ENCODE data around the gene EVI5L. TPM values are rescaled to one million over a fixed set of nuclear protein-coding genes. Genes with fewer than 3 reads are reported as not detected.
"Not testable (repeated sequence)": the region's sequence is repeated elsewhere in the genome, so short reads cannot be mapped to it uniquely, and the experiment has no call there.

The EVI5L gene
- polyA plus RNA-seq, 2 donors = 8.5 to 8.8 TPM

DNA sequence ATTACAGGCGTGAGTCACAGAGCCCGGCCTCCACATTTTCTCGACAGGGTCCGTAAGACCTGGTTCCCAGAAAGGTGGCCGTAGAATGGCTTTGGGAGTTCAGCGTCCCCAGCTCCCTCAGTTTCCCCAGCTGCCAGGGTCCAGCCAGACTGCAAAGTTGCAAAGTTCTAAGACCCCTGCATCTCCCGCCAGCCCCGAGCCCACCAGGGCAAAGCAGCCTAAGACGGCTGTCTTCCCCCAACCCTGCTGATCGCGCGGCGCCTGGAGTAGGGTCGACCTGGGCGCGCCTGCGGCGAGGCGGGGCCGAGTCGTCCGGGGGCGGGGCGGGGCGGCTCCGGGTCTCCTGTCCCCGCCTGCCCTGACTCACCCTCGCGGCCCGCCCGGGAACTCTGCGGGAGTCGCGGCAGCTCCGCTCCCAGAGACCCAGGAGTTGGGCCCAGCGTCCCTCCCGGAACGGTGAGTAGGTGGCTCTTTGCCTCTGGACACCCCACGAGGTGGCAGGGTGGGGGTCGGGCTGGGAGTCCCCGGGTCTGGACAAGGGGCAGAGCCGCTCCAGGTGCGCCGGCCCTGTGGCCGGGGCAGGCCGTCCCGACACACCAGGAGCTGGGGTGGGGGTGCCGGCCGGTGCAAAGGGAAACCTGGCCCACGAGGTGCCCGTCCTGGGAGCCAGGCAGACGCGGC is 58.3 kb downstream of the EVI5L start, which contains the start of gene LRRC8E:
Gene LRRC8E, plus strand, starts transcription at position 366 of the 681 bp plus-strand sequence. CDS start 7,094 bp downstream, outside the sequence.
- Histone ChIP-seq H3K27me3 (ENCODE audit: control insufficient read depth in 1 of 2, insufficient read depth in 2 of 2, low read length in 2 of 2) (no peaks in the 10 kb centered on the region), H3K4me1 (ENCODE audit: control insufficient read depth in 2 of 2, insufficient read depth in 2 of 2, low read length in 1 of 2) (peaks cover 0 to 3% of the 10 kb centered on the region in 2 donors), H3K27ac (ENCODE audit: low read depth in 2 of 2, low read length in 1 of 2) (peak within 1 kb of the TSS in 1 of 2 donors; percentile 58), H3K4me3 (ENCODE audit: low read depth in 1 of 2, low read length in 2 of 2) (peak within 1 kb of the TSS; percentile 56 to 65), H3K9me3 (ENCODE audit: control insufficient read depth in 2 of 2, insufficient read depth in 1 of 2, low read depth in 1 of 2, low read length in 1 of 2) (no peaks in the 10 kb centered on the region), H3K36me3 (ENCODE audit: control insufficient read depth in 2 of 2, insufficient read depth in 2 of 2, low read length in 1 of 2) (no peaks in the 10 kb centered on the region)
- 8 to 9% methylated on average over 42 to 53 of the region's 53 CpGs for WGBS, 2 donors

DNA sequence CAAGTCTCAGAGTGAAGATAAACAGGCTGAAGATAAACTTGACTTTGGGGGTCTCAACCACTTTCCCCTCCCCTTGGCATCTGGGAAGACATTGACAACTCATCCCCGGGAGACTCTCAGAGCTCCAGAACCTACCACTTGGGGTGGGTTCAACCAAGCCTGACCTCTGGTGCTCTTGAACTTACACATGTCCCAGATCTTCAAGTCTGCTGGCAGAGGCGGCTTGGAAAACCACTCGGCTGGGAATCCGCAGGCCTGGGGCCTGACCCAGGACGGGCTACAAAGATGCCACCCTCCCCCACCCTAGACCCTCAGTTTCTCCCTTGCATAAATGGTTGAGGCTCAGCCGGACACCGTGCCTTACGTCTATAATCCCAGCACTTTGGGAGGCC is 58.8 kb downstream of the EVI5L start:
- H3K4me3 ChIP-seq (ENCODE audit: low read depth in 1 of 2, low read length in 2 of 2) = peak overlapping the region; percentile 56 to 65
- H3K4me1 ChIP-seq (ENCODE audit: control insufficient read depth in 2 of 2, insufficient read depth in 2 of 2, low read length in 1 of 2) = peaks cover 0 to 3% of the 10 kb centered on the region in 2 donors
- H3K27ac ChIP-seq (ENCODE audit: low read depth in 2 of 2, low read length in 1 of 2) = peak overlapping the region in 1 of 2 donors; percentile 58
- H3K9me3 ChIP-seq (ENCODE audit: control insufficient read depth in 2 of 2, insufficient read depth in 1 of 2, low read depth in 1 of 2, low read length in 1 of 2) = no peaks in the 10 kb centered on the region
- no peaks in the 10 kb centered on the region for H3K36me3 ChIP-seq (ENCODE audit: control insufficient read depth in 2 of 2, insufficient read depth in 2 of 2, low read length in 1 of 2)
- WGBS, 2 donors = 62 to 74% methylated on average over 8 of the region's 8 CpGs
- no peaks in the 10 kb centered on the region for H3K27me3 ChIP-seq (ENCODE audit: control insufficient read depth in 1 of 2, insufficient read depth in 2 of 2, low read length in 2 of 2)

DNA sequence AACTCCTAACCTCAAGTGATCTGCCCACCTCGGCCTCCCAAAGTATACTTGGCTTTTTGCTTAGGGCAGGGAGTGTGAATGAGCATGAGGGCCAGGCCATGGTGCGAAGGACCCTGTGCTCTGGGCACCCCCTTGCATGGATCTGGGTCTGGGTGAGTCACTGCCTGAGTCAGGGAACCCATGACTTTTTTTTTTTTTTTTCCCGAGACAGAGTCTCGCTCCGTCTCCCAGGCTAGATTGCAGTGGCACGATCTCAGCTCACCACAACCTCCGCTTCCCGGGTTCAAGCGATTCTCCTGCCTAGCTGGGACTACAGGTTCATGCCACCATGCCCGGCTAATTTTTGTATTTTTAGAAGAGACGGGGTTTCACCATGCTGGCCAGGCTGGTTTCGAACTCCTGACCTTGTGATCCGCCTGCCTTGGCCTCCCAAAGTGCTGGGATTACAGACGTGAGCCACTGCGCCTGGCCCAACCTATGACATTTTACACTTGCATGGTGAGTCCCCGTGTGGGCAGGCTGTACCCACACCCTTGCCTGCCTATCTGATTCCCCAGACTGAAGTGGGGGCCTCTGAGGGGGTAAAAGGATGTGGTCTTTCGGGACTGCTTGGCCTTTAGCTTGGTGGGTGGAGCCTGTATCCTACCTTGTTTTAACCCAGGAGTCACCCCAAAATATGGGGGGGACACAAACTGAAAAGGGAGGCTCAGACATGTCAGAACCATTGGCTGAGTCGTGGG is 63.5 kb downstream of the EVI5L start:
- not testable (repeated sequence) for H3K27me3 ChIP-seq (ENCODE audit: control insufficient read depth in 1 of 2, insufficient read depth in 2 of 2, low read length in 2 of 2); H3K27ac ChIP-seq (ENCODE audit: low read depth in 2 of 2, low read length in 1 of 2); H3K4me3 ChIP-seq (ENCODE audit: low read depth in 1 of 2, low read length in 2 of 2); H3K36me3 ChIP-seq (ENCODE audit: control insufficient read depth in 2 of 2, insufficient read depth in 2 of 2, low read length in 1 of 2); H3K9me3 ChIP-seq (ENCODE audit: control insufficient read depth in 2 of 2, insufficient read depth in 1 of 2, low read depth in 1 of 2, low read length in 1 of 2)
- H3K4me1 ChIP-seq (ENCODE audit: control insufficient read depth in 2 of 2, insufficient read depth in 2 of 2, low read length in 1 of 2) = peaks cover 0 to 12% of the 10 kb centered on the region in 2 donors
- WGBS, 2 donors = 85 to 86% methylated on average over 18 of the region's 18 CpGs

DNA sequence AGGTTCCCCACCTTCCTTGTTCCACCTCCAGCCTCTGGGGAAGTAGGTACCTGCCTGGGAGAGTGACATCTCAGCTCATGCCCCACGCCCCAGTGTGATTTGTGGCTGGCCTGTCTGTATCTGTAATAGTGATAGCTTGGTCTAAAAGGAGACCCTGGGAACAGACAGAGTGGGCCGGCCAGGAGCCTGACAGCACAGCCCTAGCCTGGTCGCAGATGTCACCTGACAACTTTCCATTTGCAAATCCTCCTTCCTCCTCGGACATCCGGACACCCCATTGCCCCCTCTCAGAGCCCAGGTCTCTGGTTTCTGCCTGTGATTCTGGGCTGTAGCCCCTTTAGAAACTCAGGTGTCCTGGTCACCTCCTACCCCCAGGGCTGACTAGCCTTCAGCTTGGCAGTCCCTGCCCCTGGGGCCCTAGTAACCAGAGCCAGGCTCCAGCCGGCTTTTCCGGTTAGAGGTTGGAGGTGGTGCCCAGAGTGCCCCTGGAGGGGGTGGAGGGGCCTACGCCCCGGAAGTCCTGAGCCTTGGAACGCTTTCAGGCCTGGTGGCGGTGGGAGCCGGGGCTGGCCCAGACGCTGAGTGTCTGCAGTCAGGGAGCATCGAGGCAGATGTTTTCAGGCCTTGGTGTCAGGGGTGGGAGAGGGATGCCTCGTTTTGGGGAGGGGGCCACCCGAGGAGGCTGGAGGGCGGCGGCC is 64.7 kb downstream of the EVI5L start:
- no peaks in the 10 kb centered on the region for H3K9me3 ChIP-seq (ENCODE audit: control insufficient read depth in 2 of 2, insufficient read depth in 1 of 2, low read depth in 1 of 2, low read length in 1 of 2)
- H3K4me1 ChIP-seq (ENCODE audit: control insufficient read depth in 2 of 2, insufficient read depth in 2 of 2, low read length in 1 of 2) = peaks cover 0 to 12% of the 10 kb centered on the region in 2 donors
- no peaks in the 10 kb centered on the region for H3K36me3 ChIP-seq (ENCODE audit: control insufficient read depth in 2 of 2, insufficient read depth in 2 of 2, low read length in 1 of 2)
- H3K4me3 ChIP-seq (ENCODE audit: low read depth in 1 of 2, low read length in 2 of 2) = peak overlapping the region in 1 of 2 donors; percentile 11
- peak overlapping the region in 1 of 2 donors; percentile 58 for H3K27ac ChIP-seq (ENCODE audit: low read depth in 2 of 2, low read length in 1 of 2)
- 39 to 40% methylated on average over 18 of the region's 18 CpGs for WGBS, 2 donors
- H3K27me3 ChIP-seq (ENCODE audit: control insufficient read depth in 1 of 2, insufficient read depth in 2 of 2, low read length in 2 of 2) = no peaks in the 10 kb centered on the region

DNA sequence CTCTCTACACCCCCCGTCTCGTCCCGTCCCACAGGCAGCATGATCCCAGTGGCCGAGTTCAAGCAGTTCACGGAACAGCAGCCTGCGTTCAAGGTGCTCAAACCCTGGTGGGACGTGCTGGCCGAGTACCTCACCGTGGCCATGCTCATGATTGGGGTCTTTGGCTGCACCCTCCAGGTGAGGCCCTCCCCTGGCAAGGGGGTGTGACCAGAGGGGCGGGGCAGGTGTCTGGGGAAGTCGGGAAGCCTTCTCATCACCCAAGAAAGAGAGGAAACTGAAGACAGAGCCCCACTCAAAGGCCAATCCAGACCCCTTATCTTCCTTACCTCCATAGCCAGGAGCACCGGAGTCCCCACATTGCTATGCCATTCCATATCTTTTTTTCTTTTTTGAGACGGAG is 65.5 kb downstream of the EVI5L start:
- no peak overlapping the region for H3K4me3 ChIP-seq (ENCODE audit: low read depth in 1 of 2, low read length in 2 of 2)
- no peaks in the 10 kb centered on the region for H3K9me3 ChIP-seq (ENCODE audit: control insufficient read depth in 2 of 2, insufficient read depth in 1 of 2, low read depth in 1 of 2, low read length in 1 of 2)
- H3K27ac ChIP-seq (ENCODE audit: low read depth in 2 of 2, low read length in 1 of 2) = no peak overlapping the region
- no peaks in the 10 kb centered on the region for H3K27me3 ChIP-seq (ENCODE audit: control insufficient read depth in 1 of 2, insufficient read depth in 2 of 2, low read length in 2 of 2)
- peaks cover 4 to 20% of the 10 kb centered on the region in 2 donors for H3K4me1 ChIP-seq (ENCODE audit: control insufficient read depth in 2 of 2, insufficient read depth in 2 of 2, low read length in 1 of 2)
- H3K36me3 ChIP-seq (ENCODE audit: control insufficient read depth in 2 of 2, insufficient read depth in 2 of 2, low read length in 1 of 2) = peaks cover 0 to 3% of the 10 kb centered on the region in 2 donors
- 85 to 90% methylated on average over 13 of the region's 13 CpGs for WGBS, 2 donors

DNA sequence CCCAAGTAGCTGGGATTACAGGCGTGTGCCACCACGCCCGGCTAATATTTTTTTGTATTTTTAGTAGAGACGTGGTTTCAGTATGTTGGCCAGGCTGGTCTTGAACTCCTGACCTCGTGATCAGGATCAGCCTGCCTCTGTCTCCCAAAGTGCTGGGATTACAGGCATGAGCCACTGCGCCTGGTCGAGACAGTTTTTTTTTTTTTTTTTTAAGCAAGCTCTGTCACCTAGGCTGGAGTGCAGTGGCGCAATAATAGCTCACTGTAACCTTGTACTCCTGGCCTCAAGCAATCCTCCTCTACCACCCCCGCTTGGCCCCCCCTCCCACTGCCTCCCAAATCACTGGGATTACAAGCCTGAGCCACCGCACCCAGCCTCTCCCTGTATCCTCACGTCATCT is 67.3 kb downstream of the EVI5L start:
- WGBS, 2 donors = 64 to 66% methylated on average over 11 of the region's 11 CpGs
- peak overlapping the region in 1 of 2 donors; percentile 71 for H3K27ac ChIP-seq (ENCODE audit: low read depth in 2 of 2, low read length in 1 of 2)
- H3K4me1 ChIP-seq (ENCODE audit: control insufficient read depth in 2 of 2, insufficient read depth in 2 of 2, low read length in 1 of 2) = peaks cover 4 to 25% of the 10 kb centered on the region in 2 donors
- no peaks in the 10 kb centered on the region for H3K9me3 ChIP-seq (ENCODE audit: control insufficient read depth in 2 of 2, insufficient read depth in 1 of 2, low read depth in 1 of 2, low read length in 1 of 2)
- H3K36me3 ChIP-seq (ENCODE audit: control insufficient read depth in 2 of 2, insufficient read depth in 2 of 2, low read length in 1 of 2) = peaks cover 0 to 3% of the 10 kb centered on the region in 2 donors
- no peak overlapping the region for H3K4me3 ChIP-seq (ENCODE audit: low read depth in 1 of 2, low read length in 2 of 2)
- no peaks in the 10 kb centered on the region for H3K27me3 ChIP-seq (ENCODE audit: control insufficient read depth in 1 of 2, insufficient read depth in 2 of 2, low read length in 2 of 2)

DNA sequence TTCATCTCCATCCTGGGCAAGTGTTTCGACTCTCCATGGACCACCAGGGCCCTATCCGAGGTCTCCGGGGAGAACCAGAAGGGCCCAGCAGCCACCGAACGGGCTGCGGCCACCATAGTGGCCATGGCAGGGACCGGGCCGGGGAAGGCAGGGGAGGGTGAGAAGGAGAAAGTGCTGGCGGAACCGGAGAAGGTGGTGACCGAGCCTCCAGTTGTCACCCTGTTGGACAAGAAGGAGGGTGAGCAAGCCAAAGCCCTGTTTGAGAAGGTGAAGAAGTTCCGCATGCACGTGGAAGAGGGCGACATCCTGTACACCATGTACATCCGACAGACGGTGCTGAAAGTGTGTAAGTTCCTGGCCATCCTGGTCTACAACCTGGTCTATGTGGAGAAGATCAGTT is 68.9 kb downstream of the EVI5L start:
- no peaks in the 10 kb centered on the region for H3K27me3 ChIP-seq (ENCODE audit: control insufficient read depth in 1 of 2, insufficient read depth in 2 of 2, low read length in 2 of 2)
- no peak overlapping the region for H3K4me3 ChIP-seq (ENCODE audit: low read depth in 1 of 2, low read length in 2 of 2)
- no peak overlapping the region for H3K27ac ChIP-seq (ENCODE audit: low read depth in 2 of 2, low read length in 1 of 2)
- WGBS, 2 donors = 94 to 95% methylated on average over 16 of the region's 16 CpGs
- H3K9me3 ChIP-seq (ENCODE audit: control insufficient read depth in 2 of 2, insufficient read depth in 1 of 2, low read depth in 1 of 2, low read length in 1 of 2) = no peaks in the 10 kb centered on the region
- H3K36me3 ChIP-seq (ENCODE audit: control insufficient read depth in 2 of 2, insufficient read depth in 2 of 2, low read length in 1 of 2) = peaks cover 0 to 3% of the 10 kb centered on the region in 2 donors
- peaks cover 4 to 31% of the 10 kb centered on the region in 2 donors for H3K4me1 ChIP-seq (ENCODE audit: control insufficient read depth in 2 of 2, insufficient read depth in 2 of 2, low read length in 1 of 2)

DNA sequence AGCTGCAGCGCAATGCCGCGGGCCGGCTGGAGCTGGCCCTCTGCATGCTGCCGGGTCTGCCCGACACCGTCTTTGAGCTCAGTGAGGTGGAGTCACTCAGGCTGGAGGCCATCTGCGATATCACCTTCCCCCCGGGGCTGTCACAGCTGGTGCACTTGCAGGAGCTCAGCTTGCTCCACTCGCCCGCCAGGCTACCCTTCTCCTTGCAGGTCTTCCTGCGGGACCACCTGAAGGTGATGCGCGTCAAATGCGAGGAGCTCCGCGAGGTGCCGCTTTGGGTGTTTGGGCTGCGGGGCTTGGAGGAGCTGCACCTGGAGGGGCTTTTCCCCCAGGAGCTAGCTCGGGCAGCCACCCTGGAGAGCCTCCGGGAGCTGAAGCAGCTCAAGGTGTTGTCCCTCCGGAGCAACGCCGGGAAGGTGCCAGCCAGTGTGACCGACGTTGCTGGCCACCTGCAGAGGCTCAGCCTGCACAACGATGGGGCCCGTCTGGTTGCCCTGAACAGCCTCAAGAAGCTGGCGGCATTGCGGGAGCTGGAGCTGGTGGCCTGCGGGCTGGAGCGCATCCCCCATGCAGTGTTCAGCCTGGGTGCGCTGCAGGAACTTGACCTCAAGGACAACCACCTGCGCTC is 69.8 kb downstream of the EVI5L start:
- peak overlapping the region in 1 of 2 donors; percentile 90 for H3K27ac ChIP-seq (ENCODE audit: low read depth in 2 of 2, low read length in 1 of 2)
- 91 to 92% methylated on average over 34 of the region's 34 CpGs for WGBS, 2 donors
- peaks cover 4 to 38% of the 10 kb centered on the region in 2 donors for H3K4me1 ChIP-seq (ENCODE audit: control insufficient read depth in 2 of 2, insufficient read depth in 2 of 2, low read length in 1 of 2)
- peaks cover 0 to 1% of the 10 kb centered on the region in 2 donors for H3K9me3 ChIP-seq (ENCODE audit: control insufficient read depth in 2 of 2, insufficient read depth in 1 of 2, low read depth in 1 of 2, low read length in 1 of 2)
- no peak overlapping the region for H3K4me3 ChIP-seq (ENCODE audit: low read depth in 1 of 2, low read length in 2 of 2)
- H3K36me3 ChIP-seq (ENCODE audit: control insufficient read depth in 2 of 2, insufficient read depth in 2 of 2, low read length in 1 of 2) = peaks cover 0 to 3% of the 10 kb centered on the region in 2 donors
- H3K27me3 ChIP-seq (ENCODE audit: control insufficient read depth in 1 of 2, insufficient read depth in 2 of 2, low read length in 2 of 2) = no peaks in the 10 kb centered on the region

DNA sequence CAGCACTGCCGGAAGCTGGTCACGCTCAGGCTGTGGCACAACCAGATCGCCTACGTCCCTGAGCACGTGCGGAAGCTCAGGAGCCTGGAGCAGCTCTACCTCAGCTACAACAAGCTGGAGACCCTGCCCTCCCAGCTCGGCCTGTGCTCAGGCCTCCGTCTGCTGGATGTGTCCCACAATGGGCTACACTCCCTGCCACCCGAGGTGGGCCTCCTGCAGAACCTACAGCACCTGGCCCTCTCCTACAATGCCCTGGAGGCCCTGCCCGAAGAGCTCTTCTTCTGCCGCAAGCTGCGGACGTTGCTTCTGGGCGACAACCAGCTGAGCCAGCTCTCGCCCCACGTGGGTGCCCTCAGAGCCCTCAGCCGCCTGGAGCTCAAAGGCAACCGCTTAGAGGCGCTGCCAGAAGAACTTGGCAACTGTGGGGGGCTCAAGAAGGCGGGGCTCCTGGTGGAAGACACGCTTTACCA is 70.4 kb downstream of the EVI5L start:
- Histone ChIP-seq H3K36me3 (ENCODE audit: control insufficient read depth in 2 of 2, insufficient read depth in 2 of 2, low read length in 1 of 2) (peaks cover 0 to 3% of the 10 kb centered on the region in 2 donors), H3K9me3 (ENCODE audit: control insufficient read depth in 2 of 2, insufficient read depth in 1 of 2, low read depth in 1 of 2, low read length in 1 of 2) (peaks cover 0 to 1% of the 10 kb centered on the region in 2 donors), H3K27me3 (ENCODE audit: control insufficient read depth in 1 of 2, insufficient read depth in 2 of 2, low read length in 2 of 2) (no peaks in the 10 kb centered on the region), H3K27ac (ENCODE audit: low read depth in 2 of 2, low read length in 1 of 2) (peak overlapping the region; percentile 50 to 90), H3K4me3 (ENCODE audit: low read depth in 1 of 2, low read length in 2 of 2) (no peak overlapping the region), H3K4me1 (ENCODE audit: control insufficient read depth in 2 of 2, insufficient read depth in 2 of 2, low read length in 1 of 2) (peaks cover 7 to 36% of the 10 kb centered on the region in 2 donors)
- 52 to 80% methylated on average over 21 of the region's 21 CpGs for WGBS, 2 donors
